Loucy (cell line): ENCODE results near the gene MCEMP1.

Experiments
- EZH2phosphoT487 ChIP-seq: fragments of 200-600 bp; IDR thresholded peaks from 2 replicates; pipeline ENCODE4 v1.6.1; 2018; ENCODE audit warnings: antibody characterized with exemption, mild to moderate bottlenecking, moderate library complexity, borderline replicate concordance
- TF ChIP-seq, protein P1 (sequence below): fragments of 200-600 bp; sonication (generic); conservative IDR thresholded peaks from 2 replicates; pipeline ENCODE4 v1.5.1; 2014; ENCODE audit warnings: mild to moderate bottlenecking, antibody characterized with exemption, low read length

DNA sequence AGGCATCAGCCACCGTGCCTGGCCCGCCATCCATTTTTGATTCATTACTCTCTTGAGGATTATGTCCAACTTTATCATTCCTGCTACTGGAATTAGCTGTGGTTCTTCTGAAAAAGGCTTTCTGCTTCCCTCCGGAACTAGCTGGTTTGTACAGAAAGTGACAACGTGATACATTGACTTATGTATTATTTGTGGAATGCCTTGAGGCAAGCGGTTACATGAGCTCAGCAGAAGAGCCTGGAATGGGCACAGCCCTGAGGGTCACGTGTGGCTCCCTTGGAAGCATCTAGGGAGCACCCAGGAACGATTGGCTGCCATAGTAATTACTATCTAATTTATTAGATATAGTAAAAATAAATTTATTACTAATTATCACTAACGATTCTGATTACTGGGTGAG is 22.5 kb upstream of the MCEMP1 start:
- TF ChIP-seq, protein P1, sequence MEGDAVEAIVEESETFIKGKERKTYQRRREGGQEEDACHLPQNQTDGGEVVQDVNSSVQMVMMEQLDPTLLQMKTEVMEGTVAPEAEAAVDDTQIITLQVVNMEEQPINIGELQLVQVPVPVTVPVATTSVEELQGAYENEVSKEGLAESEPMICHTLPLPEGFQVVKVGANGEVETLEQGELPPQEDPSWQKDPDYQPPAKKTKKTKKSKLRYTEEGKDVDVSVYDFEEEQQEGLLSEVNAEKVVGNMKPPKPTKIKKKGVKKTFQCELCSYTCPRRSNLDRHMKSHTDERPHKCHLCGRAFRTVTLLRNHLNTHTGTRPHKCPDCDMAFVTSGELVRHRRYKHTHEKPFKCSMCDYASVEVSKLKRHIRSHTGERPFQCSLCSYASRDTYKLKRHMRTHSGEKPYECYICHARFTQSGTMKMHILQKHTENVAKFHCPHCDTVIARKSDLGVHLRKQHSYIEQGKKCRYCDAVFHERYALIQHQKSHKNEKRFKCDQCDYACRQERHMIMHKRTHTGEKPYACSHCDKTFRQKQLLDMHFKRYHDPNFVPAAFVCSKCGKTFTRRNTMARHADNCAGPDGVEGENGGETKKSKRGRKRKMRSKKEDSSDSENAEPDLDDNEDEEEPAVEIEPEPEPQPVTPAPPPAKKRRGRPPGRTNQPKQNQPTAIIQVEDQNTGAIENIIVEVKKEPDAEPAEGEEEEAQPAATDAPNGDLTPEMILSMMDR = no peak
- no peak for TF ChIP-seq EZH2phosphoT487
